Activated T-cell treated with anti-CD3 and anti-CD28 coated beads, Interleukin-2, amount 50 U/mL, for 4 hours (primary cell): ENCODE data around the gene UNKL. TPM values are rescaled to one million over a fixed set of nuclear protein-coding genes. Genes with fewer than 3 reads are reported as not detected.

ENCODE experiments used
- ATAC-seq, 2 donors: fragments of 200-7000 bp; cut with Tn5 transposase; one replicate each; pipeline ENCODE4 v1.10.0; 2021
- DNase-seq: peaks from one replicate; pipeline ENCODE4 v3.0.0-alpha.2; 2020
- H3K27me3 Mint-ChIP-seq: one replicate; pipeline ENCODE4 v1.8.0; 2021; ENCODE audit warnings: low read depth, mixed read lengths
- H3K36me3 Mint-ChIP-seq: one replicate; pipeline ENCODE4 v1.8.0; 2022; ENCODE audit warnings: mixed read lengths; ENCODE audit not compliant: insufficient read depth
- H3K4me1 Mint-ChIP-seq: one replicate; pipeline ENCODE4 v1.8.0; 2021; ENCODE audit warnings: low read depth, mixed read lengths
- H3K4me3 Mint-ChIP-seq: one replicate; pipeline ENCODE4 v1.8.0; 2021; ENCODE audit warnings: mild to moderate bottlenecking, moderate library complexity, mixed read lengths
- H3K9me3 Mint-ChIP-seq: one replicate; pipeline ENCODE4 v1.8.0; 2021; ENCODE audit warnings: mixed read lengths
- total RNA-seq, 3 donors: library from RNA; stranded (reverse); gene quantifications; one replicate each; pipeline ENCODE4 v1.2.1, GENCODE V29; 2021

Gene UNKL, protein sequence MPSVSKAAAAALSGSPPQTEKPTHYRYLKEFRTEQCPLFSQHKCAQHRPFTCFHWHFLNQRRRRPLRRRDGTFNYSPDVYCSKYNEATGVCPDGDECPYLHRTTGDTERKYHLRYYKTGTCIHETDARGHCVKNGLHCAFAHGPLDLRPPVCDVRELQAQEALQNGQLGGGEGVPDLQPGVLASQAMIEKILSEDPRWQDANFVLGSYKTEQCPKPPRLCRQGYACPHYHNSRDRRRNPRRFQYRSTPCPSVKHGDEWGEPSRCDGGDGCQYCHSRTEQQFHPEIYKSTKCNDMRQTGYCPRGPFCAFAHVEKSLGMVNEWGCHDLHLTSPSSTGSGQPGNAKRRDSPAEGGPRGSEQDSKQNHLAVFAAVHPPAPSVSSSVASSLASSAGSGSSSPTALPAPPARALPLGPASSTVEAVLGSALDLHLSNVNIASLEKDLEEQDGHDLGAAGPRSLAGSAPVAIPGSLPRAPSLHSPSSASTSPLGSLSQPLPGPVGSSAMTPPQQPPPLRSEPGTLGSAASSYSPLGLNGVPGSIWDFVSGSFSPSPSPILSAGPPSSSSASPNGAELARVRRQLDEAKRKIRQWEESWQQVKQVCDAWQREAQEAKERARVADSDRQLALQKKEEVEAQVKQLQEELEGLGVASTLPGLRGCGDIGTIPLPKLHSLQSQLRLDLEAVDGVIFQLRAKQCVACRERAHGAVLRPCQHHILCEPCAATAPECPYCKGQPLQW
- total RNA-seq, result 10 to 100 TPM; 24.5 to 30.2 (median 29.0) TPM

DNA sequence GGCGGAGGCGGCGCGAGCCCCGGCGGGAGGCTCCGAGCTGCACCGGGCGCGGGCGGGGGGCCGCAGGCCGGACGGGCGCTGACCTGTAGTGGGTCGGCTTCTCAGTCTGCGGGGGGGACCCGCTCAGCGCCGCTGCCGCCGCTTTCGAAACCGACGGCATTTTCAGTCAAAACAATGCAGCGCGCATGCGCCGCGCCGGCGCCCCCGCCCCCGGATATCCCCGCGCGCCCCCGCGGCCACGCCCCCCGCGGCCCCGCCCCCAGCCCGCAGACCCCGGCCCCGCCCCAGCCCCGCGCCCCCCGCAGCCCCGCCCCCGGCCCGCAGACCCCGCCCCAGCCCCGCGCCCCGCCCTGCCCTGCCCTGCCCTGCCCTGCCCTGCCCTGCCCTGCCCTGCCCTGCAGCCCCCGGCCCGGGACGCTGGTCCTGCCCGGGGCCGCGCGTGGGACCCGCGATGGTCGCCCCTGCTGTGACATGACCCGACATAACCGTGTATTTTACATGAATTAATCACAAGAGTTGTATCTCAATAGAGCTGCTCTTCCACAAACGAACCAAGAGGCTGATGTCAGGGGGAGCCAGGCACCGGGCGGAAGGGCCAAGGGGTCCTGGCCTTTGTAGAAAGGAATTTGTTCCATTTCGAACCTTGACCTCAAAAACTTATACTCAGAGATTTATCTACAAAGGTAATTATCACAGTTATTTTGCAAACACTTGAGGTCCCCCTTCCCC is at the start of gene UNKL:
Gene UNKL (minus strand): TSS at position 173 of the 729 bp plus-strand sequence. CDS start 13 bp downstream, at position 160.
- ATAC-seq (peak; percentile 76 to 81), DNase-seq (peak; percentile 81)
- Mint-ChIP-seq H3K36me3 (peaks cover 3% of the 10 kb centered on the region), H3K9me3 (no peaks in the 10 kb centered on the region), H3K4me1 (peaks cover 16% of the 10 kb centered on the region), H3K27me3 (no peaks in the 10 kb centered on the region), H3K4me3 (peak within 1 kb of the TSS; percentile 82)

DNA sequence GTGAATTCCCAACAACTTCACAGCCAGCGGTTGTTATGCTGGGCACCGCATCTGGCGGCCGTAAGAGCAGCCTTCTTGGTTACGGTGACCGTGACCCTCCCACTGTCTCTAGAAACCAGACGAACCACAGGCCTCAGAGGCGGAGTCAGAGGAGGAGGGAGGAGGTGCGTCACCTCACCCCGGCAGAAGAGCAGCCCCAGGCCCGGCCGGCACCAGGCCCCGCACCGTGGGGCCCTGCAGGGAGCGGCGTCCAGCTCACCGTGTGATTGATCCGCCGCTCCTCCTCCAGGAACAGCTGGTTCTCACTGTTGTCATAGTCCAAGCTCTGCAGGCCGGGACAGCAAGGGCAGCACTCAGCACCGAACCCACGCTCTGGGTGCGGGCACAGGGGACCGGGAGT is 46.6 kb upstream of the UNKL start:
- Mint-ChIP-seq H3K4me3 (no peak overlapping the region), H3K36me3 (peaks cover 3% of the 10 kb centered on the region), H3K9me3 (no peaks in the 10 kb centered on the region), H3K27me3 (no peaks in the 10 kb centered on the region), H3K4me1 (no peaks in the 10 kb centered on the region)
- DNase-seq (no peak), ATAC-seq (no peak)

DNA sequence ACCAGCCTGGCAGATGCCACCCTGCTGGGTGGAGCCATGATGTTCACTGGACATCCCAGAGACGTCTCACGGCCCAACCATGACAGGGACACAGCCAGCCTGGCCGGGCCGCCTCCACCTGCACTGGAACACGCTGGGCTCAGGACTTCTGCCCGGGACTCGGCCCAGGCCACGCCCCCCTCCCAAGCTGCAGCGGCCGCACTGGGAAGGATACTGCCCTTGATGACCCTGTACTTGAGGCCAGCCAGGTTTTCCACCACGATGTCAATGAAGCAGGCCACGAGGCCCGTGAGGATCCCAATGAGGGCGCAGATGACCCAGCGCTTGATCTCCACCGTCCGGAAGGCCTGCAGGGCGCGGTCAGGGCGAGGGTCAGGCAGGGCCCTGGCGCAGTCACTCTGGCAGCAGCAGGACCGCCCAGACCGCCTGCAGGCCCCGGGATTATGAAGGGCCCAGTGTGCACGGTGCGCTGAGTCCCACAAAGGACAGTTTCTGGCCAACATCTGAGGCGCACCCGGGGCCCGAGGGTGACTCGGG is 46.2 kb upstream of the UNKL start:
- Mint-ChIP-seq H3K4me1 (no peaks in the 10 kb centered on the region), H3K36me3 (peaks cover 3% of the 10 kb centered on the region), H3K9me3 (no peaks in the 10 kb centered on the region), H3K4me3 (no peak overlapping the region), H3K27me3 (no peaks in the 10 kb centered on the region)
- no peak for ATAC-seq
- no peak for DNase-seq

DNA sequence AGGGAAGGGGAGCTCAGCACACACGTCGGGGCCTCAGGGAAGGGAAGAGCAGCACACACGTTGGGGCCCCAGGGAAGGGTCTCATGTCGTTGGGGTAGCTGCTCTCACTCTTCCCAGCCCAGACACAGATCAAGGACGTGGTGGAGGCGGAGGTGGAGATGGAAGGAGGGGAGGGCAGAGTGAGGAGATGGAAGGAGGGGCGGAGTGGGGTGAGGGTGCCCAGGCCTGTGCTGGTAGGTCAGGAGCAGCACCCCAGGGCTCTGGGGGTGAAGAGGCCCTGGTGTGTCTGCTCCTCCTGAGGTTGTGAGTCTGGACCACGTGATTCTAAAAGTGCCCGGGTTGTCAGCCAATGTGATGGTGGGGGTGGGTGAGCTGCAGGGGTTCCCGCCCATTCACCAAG is 45.5 kb upstream of the UNKL start:
- Mint-ChIP-seq H3K27me3 (no peaks in the 10 kb centered on the region), H3K9me3 (no peaks in the 10 kb centered on the region), H3K4me1 (no peaks in the 10 kb centered on the region), H3K4me3 (no peak overlapping the region), H3K36me3 (peaks cover 3% of the 10 kb centered on the region)
- DNase-seq (no peak), ATAC-seq (no peak)

DNA sequence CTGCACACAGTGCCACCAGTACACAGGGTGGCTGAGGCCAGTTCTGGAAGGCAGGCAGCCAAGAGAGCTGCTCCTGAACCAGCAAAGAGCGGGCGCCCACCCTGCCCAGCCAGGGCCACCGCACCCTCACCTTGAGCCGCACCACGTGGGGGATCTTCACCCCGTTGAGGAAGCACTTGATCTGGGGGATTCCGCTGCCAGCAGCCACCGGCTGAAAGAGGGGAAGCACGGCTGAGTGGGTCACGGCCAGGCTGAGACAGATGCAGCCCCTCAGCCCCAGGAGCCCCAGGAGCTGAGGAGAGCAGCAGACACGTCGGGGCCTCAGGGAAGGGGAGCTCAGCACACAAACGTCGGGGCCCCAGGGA is 44.5 kb upstream of the UNKL start:
- peaks cover 3% of the 10 kb centered on the region for H3K36me3 Mint-ChIP-seq
- no peaks in the 10 kb centered on the region for H3K9me3 Mint-ChIP-seq
- H3K4me3 Mint-ChIP-seq, result no peak overlapping the region
- no peaks in the 10 kb centered on the region for H3K27me3 Mint-ChIP-seq
- DNase-seq (no peak), ATAC-seq (no peak)
- no peaks in the 10 kb centered on the region for H3K4me1 Mint-ChIP-seq

DNA sequence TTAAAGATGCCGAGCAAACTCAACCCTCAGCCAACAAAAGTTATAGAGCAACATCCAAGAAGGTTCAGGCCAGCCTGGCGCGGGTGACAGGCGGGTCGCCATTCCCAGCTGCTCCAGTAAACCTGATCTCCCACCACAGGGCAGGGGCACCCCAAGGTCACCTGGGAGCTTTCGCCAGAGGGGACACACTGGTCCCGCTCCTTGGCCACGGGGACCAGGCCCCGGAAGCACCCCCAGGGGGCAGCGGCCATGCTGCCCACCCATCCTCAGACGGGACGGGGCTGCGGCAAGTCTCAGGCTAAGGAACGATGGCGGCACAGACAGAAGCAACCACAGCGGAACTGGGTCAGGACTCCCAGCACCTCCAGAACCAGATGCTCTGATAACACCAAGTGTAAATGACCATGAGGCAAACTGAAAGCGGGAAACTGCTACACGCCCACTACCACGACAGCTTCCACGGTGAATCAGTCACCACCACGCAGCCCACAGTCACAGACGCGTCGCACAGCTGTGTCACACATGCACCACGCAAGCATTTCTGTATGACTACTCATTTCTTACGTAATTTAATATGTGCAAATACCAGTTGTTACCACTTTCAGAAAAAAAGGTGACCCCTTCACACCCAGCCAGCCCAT is 44.0 kb upstream of the UNKL start:
- H3K27me3 Mint-ChIP-seq, result no peaks in the 10 kb centered on the region
- no peak overlapping the region for H3K4me3 Mint-ChIP-seq
- H3K9me3 Mint-ChIP-seq, result no peaks in the 10 kb centered on the region
- H3K36me3 Mint-ChIP-seq, result peaks cover 3% of the 10 kb centered on the region
- DNase-seq (no peak), ATAC-seq (peak in 1 of 2 donors; percentile 86)
- H3K4me1 Mint-ChIP-seq, result no peaks in the 10 kb centered on the region

DNA sequence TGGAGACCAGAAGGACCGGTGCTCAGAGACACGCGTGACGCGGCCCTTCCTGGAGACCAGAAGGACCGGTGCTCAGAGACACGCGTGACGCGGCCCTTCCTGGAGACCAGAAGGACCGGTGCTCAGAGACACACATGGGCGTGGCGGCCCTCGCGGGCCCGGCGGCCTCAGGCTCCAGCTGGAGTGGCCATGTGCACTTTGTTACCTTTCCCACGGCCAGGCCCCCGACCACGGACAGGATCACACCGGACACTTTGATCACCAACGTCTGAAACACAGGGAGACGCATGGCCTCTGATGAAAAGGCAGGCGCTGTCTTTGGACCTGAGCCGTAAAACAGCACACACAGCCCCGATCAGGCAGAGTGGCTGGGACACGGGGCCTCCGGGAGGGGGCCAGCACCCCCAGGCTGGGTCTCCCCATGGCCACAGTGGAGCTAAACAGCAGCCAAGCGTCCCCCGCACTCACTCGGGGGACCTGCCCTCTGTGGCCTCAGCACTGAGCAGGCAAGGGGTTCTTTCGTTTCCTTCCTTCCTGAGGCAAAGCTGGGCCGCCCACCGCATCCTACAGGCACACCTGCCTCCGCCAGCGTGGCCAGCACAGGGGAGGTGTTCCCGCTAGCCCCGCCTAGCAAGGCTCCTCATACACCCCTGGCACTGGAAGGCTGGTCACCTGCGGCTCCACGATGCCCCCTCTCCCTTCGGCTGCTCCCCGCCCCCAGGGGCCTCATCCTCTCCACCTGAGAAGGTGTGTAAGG is 43.2 kb upstream of the UNKL start:
- H3K36me3 Mint-ChIP-seq, result peaks cover 3% of the 10 kb centered on the region
- no peak for ATAC-seq

DNA sequence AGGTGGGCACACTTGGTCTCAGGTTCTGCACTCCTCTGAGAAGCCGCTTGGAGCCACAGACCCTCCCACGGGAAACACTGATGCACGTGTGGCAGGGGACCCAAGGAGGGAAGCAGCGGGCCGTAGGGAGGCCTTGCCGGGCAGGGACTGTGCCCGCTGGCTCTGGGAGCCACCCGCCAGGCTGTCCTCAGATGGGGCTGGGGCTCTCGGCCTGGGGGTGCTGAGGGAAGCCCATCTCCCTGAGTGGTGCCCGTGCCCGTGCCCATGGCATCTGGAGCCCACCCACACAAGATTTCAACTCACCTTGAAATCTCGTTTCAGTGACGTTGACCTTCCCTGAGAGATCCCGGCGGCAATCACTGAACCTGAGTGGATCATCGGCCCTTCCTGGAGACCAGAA is 42.4 kb upstream of the UNKL start:
- Mint-ChIP-seq H3K4me1 (no peaks in the 10 kb centered on the region), H3K36me3 (no peaks in the 10 kb centered on the region), H3K4me3 (no peak overlapping the region), H3K9me3 (no peaks in the 10 kb centered on the region), H3K27me3 (no peaks in the 10 kb centered on the region)
- ATAC-seq (no peak), DNase-seq (no peak)

More for the DNA sequence above, 43.2 kb upstream of the UNKL start:
- no peak for DNase-seq
- H3K4me1 Mint-ChIP-seq, result no peaks in the 10 kb centered on the region
- H3K9me3 Mint-ChIP-seq, result no peaks in the 10 kb centered on the region
- no peaks in the 10 kb centered on the region for H3K27me3 Mint-ChIP-seq
- no peak overlapping the region for H3K4me3 Mint-ChIP-seq

DNA sequence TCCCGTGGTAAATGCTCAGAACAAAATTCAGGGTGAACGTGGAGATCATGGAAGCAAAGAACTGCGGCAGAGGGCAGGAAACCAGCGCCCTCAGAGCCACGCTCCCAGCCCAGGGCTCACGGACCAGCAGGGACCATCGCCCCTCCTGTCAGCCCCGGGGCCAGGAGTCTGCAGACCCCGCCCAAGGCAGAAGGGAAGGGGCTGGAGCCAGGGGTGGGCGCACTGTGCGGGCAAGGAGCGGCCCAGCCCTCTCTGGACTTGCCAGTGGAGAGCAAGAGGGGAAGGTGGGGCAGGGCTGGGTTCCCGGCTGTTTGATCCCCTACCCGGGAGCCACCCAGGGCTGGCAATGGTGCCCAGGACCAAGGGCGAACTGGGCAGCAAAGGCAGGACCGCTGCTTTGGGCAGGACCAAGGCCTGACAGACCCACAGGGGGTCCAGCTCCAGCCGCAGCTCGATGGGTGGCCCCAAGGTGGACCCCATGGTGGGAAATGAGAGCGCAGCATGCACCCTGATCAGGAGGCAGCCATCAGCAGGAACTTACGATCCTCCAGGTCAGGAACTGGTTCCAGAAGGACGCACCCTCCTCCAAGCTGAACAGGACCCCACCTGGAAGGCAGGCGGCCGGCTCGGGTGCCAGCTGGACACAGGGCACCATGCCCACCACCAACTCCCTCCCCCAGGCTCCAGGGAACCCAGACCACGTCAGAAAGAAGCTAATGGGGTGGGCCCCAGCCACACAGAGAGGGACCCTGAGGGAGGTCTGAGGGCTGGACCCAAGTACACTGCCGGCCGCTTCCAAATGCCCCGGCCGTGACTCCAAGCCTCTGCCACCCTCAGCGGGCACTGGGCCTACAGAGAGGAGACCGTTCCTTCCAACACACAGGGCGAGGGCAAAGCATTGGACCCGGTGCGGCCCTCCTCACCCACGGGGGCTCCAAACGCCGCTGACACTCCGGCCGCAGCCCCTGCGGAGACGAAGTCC is 41.0 kb upstream of the UNKL start:
- DNase-seq (no peak), ATAC-seq (no peak)
- no peaks in the 10 kb centered on the region for H3K4me1 Mint-ChIP-seq
- no peaks in the 10 kb centered on the region for H3K27me3 Mint-ChIP-seq
- no peaks in the 10 kb centered on the region for H3K36me3 Mint-ChIP-seq
- no peaks in the 10 kb centered on the region for H3K9me3 Mint-ChIP-seq
- H3K4me3 Mint-ChIP-seq, result no peak overlapping the region

DNA sequence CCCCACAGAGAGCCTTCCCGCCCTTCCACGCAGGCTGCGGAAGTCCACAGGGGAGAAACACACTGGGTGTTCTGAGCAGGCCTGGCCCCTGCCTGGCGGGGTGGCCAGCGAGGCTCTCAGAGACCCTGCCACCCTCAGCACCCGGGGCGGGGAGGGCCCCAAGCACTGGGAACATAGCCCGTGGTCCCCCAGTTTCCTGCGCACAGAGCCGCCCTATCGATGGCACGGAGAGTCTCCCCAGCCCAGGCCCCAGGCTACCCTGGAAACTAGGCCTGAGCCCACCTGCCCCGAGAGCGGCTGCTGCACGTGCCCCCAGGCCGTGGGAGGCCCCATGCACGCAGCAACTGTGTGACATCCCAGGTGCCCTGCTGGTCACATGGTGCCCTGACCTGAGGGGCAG is 40.1 kb upstream of the UNKL start:
- Mint-ChIP-seq H3K36me3 (no peaks in the 10 kb centered on the region), H3K9me3 (no peaks in the 10 kb centered on the region), H3K4me3 (no peak overlapping the region), H3K27me3 (no peaks in the 10 kb centered on the region), H3K4me1 (no peaks in the 10 kb centered on the region)
- DNase-seq, result no peak
- ATAC-seq, result no peak

DNA sequence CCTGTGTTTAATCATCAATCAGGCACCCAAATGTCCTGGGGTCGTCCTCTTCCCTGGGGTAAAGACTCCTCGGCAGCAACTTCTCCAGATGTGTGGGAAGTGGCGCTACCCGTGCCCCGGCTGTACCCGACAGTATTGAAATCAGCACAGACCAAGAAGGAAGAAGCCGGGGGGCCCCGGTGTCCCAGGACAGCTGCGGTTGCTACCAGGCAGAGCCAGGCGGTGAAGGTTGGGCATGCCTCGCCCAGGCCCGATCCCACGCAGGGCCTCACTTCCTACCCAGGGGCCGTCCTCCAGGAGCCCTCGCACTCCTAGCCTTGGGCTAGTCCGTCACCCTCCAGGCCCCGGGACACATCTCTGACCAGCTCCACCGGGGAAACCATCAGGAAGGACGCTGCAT is 38.8 kb upstream of the UNKL start:
- Mint-ChIP-seq H3K4me3 (no peak overlapping the region), H3K36me3 (peaks cover 2% of the 10 kb centered on the region), H3K9me3 (no peaks in the 10 kb centered on the region), H3K4me1 (no peaks in the 10 kb centered on the region), H3K27me3 (no peaks in the 10 kb centered on the region)
- DNase-seq, result no peak
- ATAC-seq, result no peak

DNA sequence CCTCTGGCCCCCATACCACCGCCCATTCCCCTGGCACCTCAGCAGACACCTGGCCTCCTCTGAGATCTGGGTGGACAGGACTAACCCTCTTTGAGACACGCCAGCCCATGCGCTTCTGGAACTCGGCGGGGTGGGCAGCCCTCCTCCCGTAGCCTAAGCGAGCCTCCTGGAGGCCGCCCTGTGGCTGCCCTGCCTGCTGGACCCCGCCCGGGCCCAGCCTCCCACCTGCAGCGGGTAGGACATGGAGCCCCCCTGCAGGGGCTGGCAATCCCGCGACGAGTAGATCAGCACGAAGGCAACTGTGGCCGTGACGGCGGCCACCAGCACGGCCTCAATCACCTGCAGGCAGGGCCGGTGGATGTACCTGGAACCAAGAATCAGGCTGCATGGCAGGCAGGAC is 38.0 kb upstream of the UNKL start:
- H3K9me3 Mint-ChIP-seq, result no peaks in the 10 kb centered on the region
- H3K27me3 Mint-ChIP-seq, result no peaks in the 10 kb centered on the region
- peaks cover 2% of the 10 kb centered on the region for H3K36me3 Mint-ChIP-seq
- DNase-seq, result no peak
- no peaks in the 10 kb centered on the region for H3K4me1 Mint-ChIP-seq
- ATAC-seq, result no peak
- H3K4me3 Mint-ChIP-seq, result no peak overlapping the region
